BJ (cell line): Measurements from ENCODE around the gene ABHD4. TPM values are rescaled to one million over a fixed set of nuclear protein-coding genes. Genes with fewer than 3 reads are reported as not detected.
"Not testable (repeated sequence)": the region's sequence is repeated elsewhere in the genome, so short reads cannot be mapped to it uniquely, and the experiment has no call there.

Source experiments
- CTCF ChIA-PET: fragments of 350-600 bp; formaldehyde crosslinking; extraction: SDS; loops from one replicate; lab custom pipeline; 2021; ENCODE audit warnings: antibody characterized with exemption, inconsistent platforms; lab: Yijun Ruan, JAX
- POLR2A ChIA-PET: fragments of 300-600 bp; sonication (Branson Sonifier 250); formaldehyde crosslinking; extraction: SDS; loops from one replicate; lab custom pipeline; 2021; ENCODE audit warnings: antibody characterized with exemption; lab: Charles Lee
- DNase-seq: peaks from one replicate; pipeline ENCODE4 v3.0.0-alpha.2; 2011; ENCODE audit warnings: low read depth
- H3K27me3 ChIP-seq: 2 replicates; pipeline ENCODE4 v1.6.0; 2011; ENCODE audit warnings: low read length; ENCODE audit not compliant: control insufficient read depth, insufficient read depth
- H3K36me3 ChIP-seq: 2 replicates; pipeline ENCODE4 v1.5.1; 2011; ENCODE audit warnings: low read length; ENCODE audit not compliant: control insufficient read depth, insufficient read depth
- H3K4me3 ChIP-seq: 2 replicates; pipeline ENCODE4 v1.5.1; 2011; ENCODE audit warnings: low read depth, mild to moderate bottlenecking, control low read depth, low read length
- CTCF ChIP-seq: IDR thresholded peaks from 2 replicates; pipeline ENCODE4 v1.5.1; 2011; ENCODE audit warnings: low read depth, mild to moderate bottlenecking, control low read depth, inconsistent platforms, low read length, moderate library complexity; ENCODE audit not compliant: insufficient read depth
- polyA plus RNA-seq: library from polyadenylated mRNA; depleted of rRNA; stranded (reverse); fragments of >200 nt; gene quantifications from 2 replicates; pipeline ENCODE4 v1.2.3, GENCODE V29; 2011

ABHD4 gene
- polyA plus RNA-seq, 1 experiment = 115 TPM

GRCh38 chr14:22580625-22581024 lies 17.5 kb upstream of the ABHD4 start:
- POLR2A ChIA-PET = interaction anchor here (0.6 kb wide), 1 partner anchor 27 kb away, joined by 3 read pairs; no protein-coding TSS in a partner anchor
- CTCF ChIA-PET = interaction anchor here (1.3 kb wide), 1 partner anchor 11 kb away, joined by 3 read pairs; no protein-coding TSS in a partner anchor

GRCh38 chr14:22583994-22584393 lies 14.1 kb upstream of the ABHD4 start:
- Histone ChIP-seq H3K36me3 (peaks cover 1% of the 10 kb centered on the region), H3K4me3 (no peak overlapping the region), H3K27me3 (no peaks in the 10 kb centered on the region)
- TF ChIP-seq CTCF = no peak
- ChIA-PET CTCF (interaction anchor here (1.0 to 2.1 kb wide), 4 partner anchors 14 to 289 kb away, joined by 3 to 10 read pairs (median 4); no protein-coding TSS in a partner anchor), POLR2A (no interaction called here)
- DNase-seq = no peak

More at GRCh38 chr14:22580625-22581024, 17.5 kb upstream of the ABHD4 start:
- TF ChIP-seq CTCF = no peak
- Histone ChIP-seq H3K27me3 (no peaks in the 10 kb centered on the region), H3K36me3 (peaks cover 1% of the 10 kb centered on the region), H3K4me3 (no peak overlapping the region)
- no peak for DNase-seq

DNA sequence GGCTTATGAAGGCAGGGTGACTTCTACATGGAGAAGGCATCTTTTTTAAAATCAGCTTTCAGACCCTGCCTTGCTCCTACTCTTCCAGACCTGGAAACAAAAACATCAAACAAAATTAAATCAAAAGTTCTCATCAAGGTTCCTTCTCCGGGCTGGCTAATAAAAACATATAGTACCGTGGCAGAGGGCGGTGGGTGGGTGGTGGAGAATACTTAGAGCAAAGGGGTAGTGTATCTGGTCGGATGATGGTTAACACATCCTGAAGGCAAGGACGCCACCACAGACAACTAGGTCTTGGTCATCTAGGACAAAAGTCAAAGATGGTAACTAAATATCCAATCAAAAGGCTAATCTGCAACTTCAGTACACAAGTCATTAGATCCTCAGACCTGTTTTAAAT lies 10.9 kb upstream of the ABHD4 start:
- H3K27me3 ChIP-seq = no peaks in the 10 kb centered on the region
- DNase-seq = no peak
- POLR2A ChIA-PET = no interaction called here
- no peak overlapping the region for H3K4me3 ChIP-seq
- no peaks in the 10 kb centered on the region; the same call in 1 of the 2 replicates for H3K36me3 ChIP-seq
- CTCF ChIA-PET = interaction anchor here (1.3 to 2.5 kb wide), 3 partner anchors 12 to 266 kb away, joined by 6 to 10 read pairs (median 6); partner anchors contain the start of gene ABHD4
- no peak for TF ChIP-seq CTCF

GRCh38 chr14:22587677-22588422 lies 10.2 kb upstream of the ABHD4 start:
- H3K27me3 ChIP-seq, DNase-seq, H3K36me3 ChIP-seq, POLR2A ChIA-PET: not testable (repeated sequence)
- peak overlapping the region; percentile 63 for H3K4me3 ChIP-seq
- CTCF ChIA-PET = interaction anchor here (1.3 to 3.2 kb wide), 5 partner anchors 11 to 266 kb away, joined by 6 to 24 read pairs (median 8); partner anchors contain the start of gene ABHD4

DNA sequence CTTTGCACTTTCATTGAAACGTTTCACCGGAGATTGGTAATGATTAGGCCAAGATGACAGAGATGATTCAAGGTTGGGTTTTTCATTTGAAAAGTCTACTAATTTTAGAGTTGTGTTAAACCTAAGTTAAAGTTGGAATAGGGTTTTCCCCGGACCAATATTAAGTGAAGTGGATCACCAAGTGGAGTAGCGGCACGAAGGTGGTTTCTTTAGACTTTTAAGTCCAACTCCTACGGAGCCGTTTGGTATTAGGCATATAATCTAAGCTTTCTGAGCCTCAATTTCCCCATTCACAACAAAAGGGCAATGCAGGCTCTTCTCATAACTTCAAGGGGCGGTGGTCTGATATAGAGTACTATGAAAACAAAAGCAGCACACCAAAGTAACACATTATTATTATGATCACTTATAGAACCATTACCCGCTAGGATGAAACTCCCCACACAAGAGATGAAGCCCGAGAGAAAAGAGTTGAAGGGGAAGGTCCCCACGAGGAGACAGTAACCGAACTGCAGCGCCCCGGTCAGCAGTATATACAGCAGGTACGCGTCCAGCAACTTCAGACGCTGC lies 9.5 kb upstream of the ABHD4 start:
- no peak for TF ChIP-seq CTCF
- Histone ChIP-seq H3K4me3 (peak overlapping the region; percentile 63), H3K36me3 (no peaks in the 10 kb centered on the region; the same call in 1 of the 2 replicates), H3K27me3 (0 out of 2 replicates have a peak, but pooled peaks cover 3% of the 10 kb centered on the region)
- CTCF ChIA-PET = interaction anchor here (0.6 to 3.2 kb wide), 10 partner anchors 10 to 295 kb away, joined by 3 to 24 read pairs (median 8); partner anchors contain the start of genes ABHD4 and REM2
- DNase-seq = no peak
- POLR2A ChIA-PET = interaction anchor here (1.0 kb wide), 1 partner anchor 14 kb away, joined by 3 read pairs; no protein-coding TSS in a partner anchor
